ENCODE measurements around the gene COL4A2.
"Not testable (repeated sequence)": the region's sequence is repeated elsewhere in the genome, so short reads cannot be mapped to it uniquely, and the experiment has no call there.

COL4A2 gene

DNA sequence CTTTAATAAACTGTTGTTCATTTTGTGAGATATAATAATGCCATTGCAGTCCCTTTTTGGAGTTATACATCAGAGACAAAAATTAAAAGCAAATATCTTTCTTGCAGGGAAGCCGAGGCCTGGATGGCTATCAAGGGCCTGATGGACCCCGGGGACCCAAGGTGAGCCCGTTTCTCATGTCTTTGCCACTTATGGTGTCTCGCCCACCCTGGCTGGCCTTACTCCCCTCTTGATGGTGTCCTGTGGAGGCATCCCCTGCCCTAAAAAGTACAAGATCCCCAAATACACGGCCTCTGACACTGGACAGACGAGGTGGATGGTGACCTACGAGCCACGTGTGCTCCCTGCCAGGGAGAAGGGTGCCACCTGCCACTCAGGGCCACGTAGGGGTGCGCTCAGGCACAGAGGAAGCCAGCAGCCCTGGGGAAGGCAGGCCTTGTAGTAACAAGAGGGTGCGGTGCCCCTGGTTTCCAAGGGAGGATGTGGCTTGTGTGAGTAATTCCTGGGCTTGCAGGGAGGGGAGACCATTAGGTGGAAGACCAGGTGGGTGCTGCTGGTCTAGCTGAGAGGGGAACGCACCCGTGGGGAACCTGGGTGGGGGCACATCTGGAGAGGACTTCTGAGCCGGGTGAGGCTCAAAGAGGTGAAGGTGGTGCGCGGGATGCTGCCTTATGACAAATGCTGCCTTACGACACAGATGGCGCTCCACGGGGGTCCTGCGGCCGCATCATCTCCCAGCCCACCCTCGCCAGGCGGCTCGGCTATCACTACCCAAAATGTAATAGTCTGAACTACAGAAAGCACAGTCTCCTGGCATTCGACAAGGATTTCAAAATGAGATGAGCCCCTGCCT lies 138.9 kb downstream of the COL4A2 start:
- no peak for DNase-seq

DNA sequence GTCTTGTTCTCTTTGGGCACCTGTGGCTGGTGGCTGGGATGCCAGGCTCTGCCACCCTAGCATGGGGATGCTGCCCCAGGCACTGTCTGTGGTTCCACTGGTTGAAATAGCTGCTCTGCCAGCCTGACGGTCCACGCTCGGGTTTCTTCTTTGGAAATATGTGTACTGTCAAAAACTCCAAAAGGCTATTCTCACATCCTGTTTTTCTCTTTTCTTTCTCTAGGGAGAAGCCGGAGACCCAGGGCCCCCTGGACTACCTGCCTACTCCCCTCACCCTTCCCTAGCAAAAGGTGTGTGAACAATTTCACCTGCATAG lies 139.4 kb downstream of the COL4A2 start:
- DNase-seq, result no peak

DNA sequence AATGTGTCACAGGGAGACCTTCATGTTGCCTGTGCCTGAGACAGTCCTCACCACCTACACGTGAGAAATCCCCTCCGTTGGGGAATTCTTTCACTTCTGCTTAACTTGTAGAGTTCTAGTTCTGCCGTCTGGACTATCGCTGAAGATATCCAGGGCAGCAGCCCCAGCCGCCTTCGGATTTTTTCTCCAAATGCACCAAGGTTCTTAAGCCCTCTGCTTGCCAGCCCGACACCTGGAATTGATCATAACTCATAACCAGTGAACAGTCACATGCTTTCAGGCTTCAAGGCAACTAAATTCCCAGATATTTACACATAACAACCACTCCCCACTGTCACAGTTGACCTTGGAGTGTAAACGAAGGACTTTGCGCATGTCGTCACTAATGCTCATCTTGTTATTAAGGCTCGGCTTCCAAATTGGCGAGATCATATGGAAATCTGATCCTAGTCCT lies 140.0 kb downstream of the COL4A2 start:
- DNase-seq, result no peak

DNA sequence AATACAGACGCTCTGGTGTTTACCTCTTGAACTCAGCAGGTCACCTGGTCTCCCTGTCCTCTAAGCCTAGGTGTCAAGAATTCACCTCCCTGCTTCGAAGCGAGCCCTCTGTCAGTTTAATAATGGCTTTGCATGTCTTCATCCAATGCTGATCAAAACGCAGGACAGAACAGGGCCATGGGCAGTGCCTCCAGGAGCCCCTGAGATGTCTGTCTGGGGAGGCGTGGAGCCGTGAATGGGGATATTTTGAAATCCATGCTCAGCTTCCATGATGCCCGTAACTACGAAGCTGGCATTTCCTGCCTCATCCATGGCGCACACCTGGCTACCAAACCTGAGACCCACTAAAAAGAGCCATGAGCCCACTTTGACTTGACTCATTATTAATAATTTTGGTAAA lies 140.7 kb downstream of the COL4A2 start:
- no peak for DNase-seq

DNA sequence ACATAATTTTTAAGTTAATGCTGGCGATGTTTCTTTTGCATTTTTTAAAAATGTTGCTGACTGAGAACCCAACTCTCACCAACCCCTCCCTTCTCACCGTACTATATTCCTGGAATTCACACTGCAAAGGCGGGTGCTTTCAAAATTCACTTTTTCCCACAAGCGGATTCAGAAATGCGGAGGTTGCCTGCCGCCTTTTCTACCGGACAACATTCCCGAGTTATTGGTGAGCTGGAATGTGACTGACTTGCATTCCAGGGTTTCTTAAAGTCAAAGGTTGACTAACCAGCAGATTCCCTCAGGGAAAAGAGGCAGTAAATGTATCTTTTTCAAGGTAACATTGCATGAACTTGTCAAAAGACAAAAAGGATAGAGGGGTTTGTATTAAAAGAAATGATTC lies 141.1 kb downstream of the COL4A2 start:
- DNase-seq, result no peak

DNA sequence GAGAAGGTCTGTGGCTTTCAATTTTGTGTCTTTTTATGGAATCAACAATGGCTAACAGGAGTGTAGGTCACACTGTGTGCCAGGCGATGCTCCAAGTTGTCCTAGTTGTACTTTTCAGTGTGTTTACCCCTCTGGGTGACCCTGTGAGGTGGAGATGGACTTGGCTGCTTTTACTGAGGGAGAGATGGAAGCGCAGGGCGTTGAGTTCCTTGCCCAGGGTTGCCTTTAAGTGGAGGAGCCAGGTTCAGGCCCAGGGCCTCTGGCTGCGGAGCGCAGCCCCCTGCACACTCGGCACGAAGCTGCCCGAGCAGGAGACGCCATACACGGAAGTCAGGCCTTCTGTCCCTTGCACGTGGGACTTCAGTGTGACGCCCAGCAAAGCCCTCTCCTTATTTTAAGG lies 141.6 kb downstream of the COL4A2 start:
- no peak for DNase-seq

DNA sequence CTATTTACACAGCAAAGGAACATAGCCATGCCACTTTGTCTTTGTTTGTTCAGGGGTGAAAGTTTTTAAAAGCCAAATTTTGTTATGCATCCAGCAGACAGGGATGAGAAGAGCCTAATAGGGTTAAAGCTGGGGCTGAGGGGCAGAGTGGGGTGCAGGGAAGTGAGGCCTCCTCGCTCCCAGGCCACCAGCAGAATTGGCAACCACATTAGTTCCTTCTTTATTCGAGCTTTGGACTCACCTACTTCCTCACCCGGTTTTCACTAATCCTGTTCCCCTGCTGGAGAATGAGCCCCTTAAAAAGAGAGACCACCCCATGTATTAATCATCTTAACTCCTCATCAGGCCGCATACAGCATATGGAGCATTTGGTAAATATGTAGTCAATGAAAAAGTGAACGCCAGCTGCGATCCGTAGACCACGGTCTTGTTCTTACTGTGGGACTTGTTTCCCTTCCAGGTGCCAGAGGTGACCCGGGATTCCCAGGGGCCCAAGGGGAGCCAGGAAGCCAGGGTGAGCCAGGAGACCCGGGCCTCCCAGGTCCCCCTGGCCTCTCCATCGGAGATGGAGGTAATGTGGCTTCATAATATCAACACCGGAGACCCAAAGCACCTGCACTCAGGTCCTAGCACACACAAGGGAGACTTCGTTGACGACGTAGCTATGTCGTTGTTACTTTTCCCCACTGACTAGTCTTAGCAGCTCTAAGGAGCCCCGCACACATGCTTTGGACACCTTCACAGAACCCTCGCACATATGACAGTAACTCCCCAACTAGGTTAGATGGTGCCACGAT lies 142.3 kb downstream of the COL4A2 start:
- DNase-seq, result no peak

DNA sequence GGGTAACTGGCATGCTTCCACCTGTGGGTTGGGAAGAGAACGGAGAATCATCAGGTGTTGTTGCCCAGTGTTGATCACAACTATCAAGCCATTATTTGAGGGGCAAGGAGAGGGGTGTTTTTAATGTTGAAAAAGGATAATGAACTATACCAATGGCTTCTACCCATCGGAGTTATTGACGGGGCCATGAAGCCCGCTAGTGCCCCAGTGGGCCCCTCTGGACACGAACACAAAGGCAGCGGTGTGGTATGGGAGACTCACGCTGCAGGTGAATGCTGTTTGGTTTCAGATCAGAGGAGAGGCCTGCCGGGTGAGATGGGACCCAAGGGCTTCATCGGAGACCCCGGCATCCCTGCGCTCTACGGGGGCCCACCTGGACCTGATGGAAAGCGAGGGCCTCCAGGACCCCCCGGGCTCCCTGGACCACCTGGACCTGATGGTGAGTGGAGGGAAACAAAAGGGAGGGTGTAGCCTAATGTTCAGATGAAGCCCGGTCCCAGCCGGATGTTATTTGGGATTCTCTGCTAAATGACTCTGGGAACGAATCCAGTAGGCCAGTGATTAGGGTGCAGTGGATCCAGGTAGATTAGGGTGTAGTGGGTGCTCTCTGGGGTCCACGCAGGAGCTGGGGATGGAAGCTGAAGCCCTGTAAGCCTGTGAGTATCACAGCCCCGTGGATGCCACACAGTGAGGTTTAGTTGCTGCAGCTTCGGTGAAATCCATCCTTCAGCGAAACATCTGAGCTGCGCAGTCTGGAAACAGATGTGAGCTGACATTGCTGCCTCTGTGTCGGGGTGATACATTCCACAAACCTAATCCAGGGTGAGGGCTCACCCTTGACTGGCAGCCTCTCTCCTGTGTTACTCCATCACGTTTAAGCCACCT lies 143.2 kb downstream of the COL4A2 start:
- no peak for DNase-seq

DNA sequence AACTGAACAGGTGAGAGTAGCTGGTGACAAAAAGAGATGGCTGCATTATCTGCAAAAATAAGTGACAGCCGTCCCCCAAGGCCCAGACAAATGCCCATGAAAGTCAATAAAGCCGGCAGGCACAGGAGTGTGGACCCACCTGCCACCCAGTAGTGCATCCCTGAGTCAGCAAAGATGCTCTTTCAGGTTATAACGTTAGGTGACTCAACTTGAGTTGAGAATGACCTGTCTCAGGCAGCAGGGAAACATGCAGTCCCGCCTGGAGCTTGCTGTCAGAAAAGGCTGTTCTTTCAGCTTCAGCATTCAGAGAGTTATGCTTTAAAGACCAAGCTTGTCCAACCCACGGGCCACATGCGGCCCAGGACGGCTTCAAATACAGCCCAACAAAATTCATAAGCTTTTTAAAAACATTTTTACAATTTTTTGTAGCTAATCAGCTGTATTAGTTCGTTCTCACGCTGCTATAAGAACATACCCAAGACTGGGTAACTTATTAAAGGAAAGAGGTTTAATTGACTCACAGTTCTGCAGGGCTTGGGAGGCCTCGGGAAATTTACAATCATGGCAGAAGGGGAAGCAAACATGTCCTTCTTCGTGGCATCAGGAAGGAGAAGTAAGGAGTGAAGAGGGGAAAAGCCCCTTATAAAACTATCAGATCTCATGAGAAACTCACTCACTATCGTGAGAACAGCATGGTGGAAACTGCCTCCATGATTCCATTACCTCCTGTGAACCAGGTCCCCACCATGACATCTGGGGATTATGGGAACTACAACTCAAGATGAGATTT lies 144.1 kb downstream of the COL4A2 start:
- no peak for DNase-seq

DNA sequence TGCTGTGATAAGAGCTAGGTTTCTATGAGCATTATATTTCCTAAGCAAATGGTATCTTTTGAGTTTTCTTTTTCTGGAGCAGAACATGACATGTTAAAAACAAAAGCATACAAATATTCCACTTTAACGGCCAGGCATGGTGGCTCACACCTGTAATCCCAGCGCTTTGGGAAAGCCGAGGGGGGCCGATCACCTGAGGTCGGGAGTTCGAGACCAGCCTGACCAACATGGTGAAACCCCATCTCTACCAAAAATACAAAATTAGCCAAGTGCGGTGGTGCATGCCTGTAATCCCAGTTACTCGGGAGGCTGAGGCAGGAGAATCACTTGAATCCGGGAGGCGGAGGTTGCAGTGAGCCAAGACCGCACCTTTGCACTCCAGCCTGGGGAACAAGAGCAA lies 146.0 kb downstream of the COL4A2 start:
- DNase-seq, result not testable (repeated sequence)

DNA sequence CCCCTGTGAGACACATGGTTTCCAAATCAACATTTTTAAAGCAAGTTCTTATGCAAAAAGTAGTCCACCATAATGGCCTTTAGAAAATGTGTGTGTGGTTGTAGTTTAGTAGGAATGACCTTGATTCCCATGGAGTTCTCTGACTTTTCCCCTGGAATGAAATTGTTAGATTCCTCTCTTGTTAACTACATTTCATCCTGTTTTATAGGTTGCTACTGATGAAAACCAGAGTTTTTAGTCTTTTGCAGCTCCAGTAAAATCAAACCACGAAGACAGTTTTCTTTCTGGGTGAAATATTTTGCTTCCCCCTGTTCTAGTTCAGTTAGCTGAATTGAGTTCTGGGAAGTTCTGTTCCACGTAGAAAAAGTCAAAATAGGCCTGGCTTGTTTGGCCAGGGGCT lies 146.7 kb downstream of the COL4A2 start:
- no peak for DNase-seq

DNA sequence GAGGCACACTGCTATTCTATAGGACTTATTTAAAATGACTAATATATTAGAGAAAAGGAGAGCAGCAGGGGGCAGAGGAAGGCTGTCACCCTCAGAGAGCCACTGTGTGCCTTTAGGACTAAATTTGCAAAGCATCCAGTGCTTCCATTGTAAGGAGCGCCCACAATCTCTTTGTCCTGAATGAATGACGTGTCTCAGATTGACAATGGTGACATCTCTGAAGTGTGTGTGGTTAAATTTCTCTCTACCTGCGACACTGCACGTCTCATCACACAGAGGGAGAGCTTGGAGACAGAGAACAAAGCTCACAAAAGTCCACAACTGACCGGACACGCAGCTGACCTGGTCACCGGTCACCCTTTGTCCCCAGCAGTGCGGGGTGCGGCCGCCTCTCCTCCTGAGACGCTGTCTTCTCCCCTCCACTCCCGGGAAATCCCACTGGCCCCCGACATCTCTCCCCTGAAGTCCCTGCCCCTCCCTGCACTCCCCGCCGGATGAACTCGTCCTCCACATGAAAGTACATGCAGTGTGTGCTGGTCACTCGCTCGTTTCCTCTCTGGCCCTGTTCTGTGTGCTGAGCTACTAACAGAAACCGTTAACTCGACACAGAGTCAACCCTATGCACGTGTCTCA lies 147.3 kb downstream of the COL4A2 start:
- no peak for DNase-seq

DNA sequence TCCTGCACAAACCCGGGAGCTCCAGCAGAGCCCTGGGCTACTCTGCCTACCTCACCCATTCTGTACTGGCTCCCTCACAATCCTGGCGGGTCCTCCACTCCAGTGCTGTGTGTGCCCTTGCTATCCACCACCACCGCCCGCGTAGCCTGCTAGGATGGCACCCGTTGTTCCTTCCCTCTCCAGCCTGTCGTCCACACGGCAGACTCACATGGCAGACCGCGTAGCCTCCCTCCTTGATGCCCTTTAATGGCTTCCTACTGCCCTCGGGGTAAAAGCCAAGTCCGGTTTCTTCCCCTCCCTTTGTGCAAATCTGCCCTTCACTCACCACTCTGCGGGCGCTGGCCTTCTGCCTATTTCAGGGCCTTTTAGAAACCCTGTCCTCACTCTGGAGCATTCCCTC lies 147.9 kb downstream of the COL4A2 start:
- no peak for DNase-seq

DNA sequence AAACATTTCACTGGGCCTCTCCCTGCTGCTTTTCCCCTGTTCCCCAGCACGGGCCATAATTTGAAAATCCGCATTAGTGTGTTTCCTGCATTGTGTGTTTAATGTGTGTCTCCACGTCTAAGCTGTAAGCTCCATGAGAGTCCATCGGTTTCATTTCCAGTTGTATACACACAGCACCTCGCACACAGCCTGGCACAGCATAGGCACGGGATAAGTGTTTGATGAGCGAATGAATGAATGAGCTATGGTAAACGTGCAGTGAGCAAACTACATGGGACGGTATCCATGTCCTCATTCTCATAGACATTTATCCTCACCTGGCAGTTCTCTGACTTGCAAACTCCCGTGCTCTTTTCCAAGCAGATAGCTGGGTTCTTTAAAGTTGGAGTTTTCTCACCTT lies 148.4 kb downstream of the COL4A2 start:
- DNase-seq, result no peak

DNA sequence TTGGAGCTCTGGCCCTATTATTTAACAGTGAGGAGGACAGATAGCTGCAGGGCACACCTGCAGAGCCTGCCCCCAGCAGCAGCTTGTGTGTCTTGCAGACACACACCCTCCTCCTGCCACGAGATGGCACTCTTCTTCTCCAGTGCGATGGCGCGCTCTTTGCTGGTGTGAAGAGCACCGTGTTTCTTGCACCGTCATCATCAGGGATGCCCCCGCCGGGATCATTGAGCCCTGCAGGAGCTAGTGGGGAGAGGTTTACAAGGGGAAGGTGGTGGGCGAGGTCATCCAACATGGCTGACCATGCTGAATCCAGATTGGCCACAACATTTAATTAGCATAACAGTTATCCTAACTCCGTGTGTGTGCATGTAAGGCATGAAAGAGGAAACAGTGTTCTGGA lies 148.9 kb downstream of the COL4A2 start:
- DNase-seq, result peak; percentile 39

DNA sequence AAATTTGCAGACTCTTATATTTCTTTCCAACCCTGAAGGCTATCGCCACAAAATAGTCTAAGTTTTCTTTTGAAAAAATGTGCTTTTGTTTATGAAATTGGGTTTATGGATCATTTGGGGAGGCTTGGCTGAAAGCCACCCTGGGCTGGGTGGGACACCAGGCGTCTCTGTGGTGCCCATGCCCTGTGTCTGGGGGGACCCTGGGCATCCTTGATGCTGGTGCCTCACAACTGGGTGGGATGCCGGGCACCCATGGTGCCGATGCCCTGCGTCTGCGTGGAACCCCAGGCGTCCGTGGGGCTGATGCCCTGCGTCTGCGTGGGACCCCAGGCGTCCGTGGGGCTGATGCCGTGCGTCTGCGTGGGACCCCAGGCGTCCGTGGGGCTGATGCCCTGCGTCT lies 149.5 kb downstream of the COL4A2 start:
- DNase-seq, result no peak

DNA sequence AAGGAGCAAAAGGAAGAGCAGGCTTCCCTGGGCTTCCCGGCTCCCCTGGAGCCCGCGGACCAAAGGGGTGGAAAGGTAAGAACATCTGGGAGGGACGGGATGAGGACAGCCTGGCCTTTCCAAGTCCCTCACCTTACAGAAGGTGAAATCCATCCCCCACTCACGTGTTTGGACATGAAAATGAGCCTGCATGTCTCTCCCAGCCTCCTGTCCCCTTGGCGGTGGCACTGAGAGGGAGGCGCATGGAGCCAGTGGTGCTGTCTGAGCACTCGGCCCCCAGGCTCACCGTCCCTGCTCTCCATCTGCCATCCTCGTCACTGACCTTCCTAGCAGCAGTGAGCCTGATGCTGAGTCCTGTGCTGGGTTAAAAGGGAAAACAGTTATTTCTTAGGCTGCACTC lies 150.3 kb downstream of the COL4A2 start:
- no peak for DNase-seq

DNA sequence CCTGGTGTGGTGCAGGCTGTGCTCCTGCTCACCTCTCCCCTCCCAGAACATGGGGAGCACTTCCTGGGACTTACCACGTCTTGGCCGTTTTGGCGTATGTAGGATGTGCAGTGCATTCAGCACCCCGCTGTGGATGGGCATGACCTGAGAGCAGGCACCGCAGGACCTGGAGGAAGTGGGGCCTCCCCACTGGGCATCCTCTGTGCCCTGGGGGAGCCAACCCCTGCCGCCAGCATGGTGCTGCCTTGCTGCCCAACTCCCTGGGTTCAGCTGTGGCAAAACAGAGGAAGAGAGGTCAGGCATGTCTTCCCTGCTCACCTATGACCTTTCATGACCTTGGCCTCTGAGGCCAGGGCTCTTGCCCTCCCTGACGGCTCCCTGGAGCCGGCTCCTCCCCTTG lies 150.9 kb downstream of the COL4A2 start:
- DNase-seq, result no peak

DNA sequence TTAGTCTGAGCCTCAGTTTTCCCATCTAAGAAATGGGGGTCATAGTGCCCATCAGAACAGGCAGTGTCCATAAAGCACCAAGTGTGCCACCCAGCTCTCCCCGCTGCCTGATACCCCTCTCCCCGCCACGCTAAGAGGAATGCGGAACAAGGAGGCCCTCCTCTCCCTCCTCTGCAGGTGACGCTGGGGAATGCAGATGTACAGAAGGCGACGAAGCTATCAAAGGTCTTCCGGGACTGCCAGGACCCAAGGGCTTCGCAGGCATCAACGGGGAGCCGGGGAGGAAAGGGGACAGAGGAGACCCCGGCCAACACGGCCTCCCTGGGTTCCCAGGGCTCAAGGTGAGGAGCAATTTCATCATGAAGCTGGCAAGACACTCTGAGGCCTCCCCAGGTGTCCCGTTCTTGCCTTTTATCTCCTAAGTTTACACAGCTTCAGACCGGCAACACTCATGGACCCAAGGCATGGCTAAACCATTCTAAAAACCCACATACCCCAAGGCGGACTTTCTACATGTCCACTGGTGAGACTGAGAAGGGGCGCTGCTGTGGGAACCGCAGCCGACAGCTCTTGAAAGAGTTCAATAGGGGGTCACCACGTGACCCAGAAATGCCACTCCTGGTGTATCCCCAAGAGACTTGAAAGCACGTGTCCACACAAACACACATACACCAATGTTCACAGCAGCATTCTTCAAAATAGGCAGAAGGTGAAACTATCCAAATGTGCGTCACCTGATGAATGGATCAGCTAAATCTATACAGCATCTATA lies 151.7 kb downstream of the COL4A2 start:
- DNase-seq, result no peak

DNA sequence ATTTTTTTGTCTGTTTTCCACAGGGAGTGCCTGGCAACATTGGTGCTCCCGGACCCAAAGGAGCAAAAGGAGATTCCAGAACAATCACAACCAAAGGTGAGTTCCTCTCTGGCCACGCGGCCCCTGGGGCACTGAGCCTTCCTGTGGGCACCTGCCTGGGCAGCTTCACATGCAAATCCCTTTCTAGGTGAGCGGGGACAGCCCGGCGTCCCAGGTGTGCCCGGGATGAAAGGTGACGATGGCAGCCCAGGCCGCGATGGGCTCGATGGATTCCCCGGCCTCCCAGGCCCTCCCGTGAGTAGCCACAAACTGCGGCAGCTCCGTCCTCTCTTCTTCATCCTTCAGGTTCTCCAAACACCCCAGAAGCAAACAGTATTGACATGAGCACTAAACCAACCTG lies 155.0 kb downstream of the COL4A2 start:
- no peak for DNase-seq

DNA sequence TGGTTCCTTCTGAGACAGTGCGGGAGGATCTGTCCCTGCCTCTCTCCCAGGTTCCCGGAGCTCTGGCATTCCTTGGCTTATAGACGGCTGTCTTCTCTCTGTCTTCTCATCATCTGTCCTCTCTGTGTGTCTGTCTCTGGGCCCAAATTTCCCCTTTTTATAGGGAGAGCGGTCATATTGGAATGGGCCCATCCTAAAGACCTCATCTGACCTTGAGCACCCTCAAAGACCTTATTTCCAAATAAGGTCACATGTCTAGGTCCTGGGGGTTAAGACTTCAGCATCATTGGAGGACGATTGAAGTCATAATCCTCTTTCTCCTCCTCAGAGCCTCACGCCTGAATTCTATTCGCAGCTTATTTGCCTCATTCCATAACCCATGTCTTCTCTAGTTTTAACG lies 156.1 kb downstream of the COL4A2 start:
- no peak for DNase-seq
